MM.1S (cell line): Measurements from ENCODE around the gene CACNA1C.

Experiments
- DNase-seq: peaks from one replicate; pipeline ENCODE4 v3.0.0-alpha.2; 2015
- H2AFZ ChIP-seq: fragments of 300-600 bp; sonication (generic); 2 replicates; pipeline ENCODE4 v1.6.0; 2016; ENCODE audit warnings: antibody characterized with exemption, low read length
- H3F3A ChIP-seq: fragments of 300-600 bp; sonication (generic); 2 replicates; pipeline ENCODE4 v1.6.1; 2016; ENCODE audit warnings: mild to moderate bottlenecking, antibody characterized with exemption, low read length, moderate library complexity, mixed read lengths; ENCODE audit not compliant: insufficient read depth
- H3K27ac ChIP-seq: fragments of 300-600 bp; sonication (generic); 2 replicates; pipeline ENCODE4 v1.5.1; 2016; ENCODE audit warnings: mild to moderate bottlenecking, low read length
- H3K27me3 ChIP-seq: fragments of 300-600 bp; sonication (generic); replicated peaks from 2 replicates; pipeline ENCODE4 v1.6.0; 2016; ENCODE audit warnings: low read length; ENCODE audit not compliant: insufficient read depth
- H3K36me3 ChIP-seq: fragments of 300-600 bp; sonication (generic); replicated peaks from 2 replicates; pipeline ENCODE4 v1.6.1; 2016; ENCODE audit warnings: mild to moderate bottlenecking, low read length, mixed read lengths; ENCODE audit not compliant: insufficient read depth
- H3K4me1 ChIP-seq: fragments of 300-600 bp; sonication (generic); 2 replicates; pipeline ENCODE4 v1.6.1; 2016; ENCODE audit warnings: low read length, mixed read lengths
- H3K4me2 ChIP-seq: fragments of 300-600 bp; sonication (generic); 2 replicates; pipeline ENCODE4 v1.6.0; 2016; ENCODE audit warnings: low read depth, low read length
- H3K4me3 ChIP-seq: fragments of 300-600 bp; sonication (generic); 2 replicates; pipeline ENCODE4 v1.5.1; 2016; ENCODE audit warnings: low read length, mixed read lengths
- H3K79me2 ChIP-seq: fragments of 300-600 bp; sonication (generic); 2 replicates; pipeline ENCODE4 v1.6.1; 2016; ENCODE audit warnings: mixed run types, low read length, mixed read lengths
- H3K9ac ChIP-seq: fragments of 300-600 bp; sonication (generic); 2 replicates; pipeline ENCODE4 v1.6.1; 2016; ENCODE audit warnings: low read length, mixed read lengths
- H3K9me2 ChIP-seq: fragments of 300-600 bp; sonication (generic); replicated peaks from 2 replicates; pipeline ENCODE4 v1.6.1; 2016; ENCODE audit warnings: mild to moderate bottlenecking, low read length, mixed read lengths; ENCODE audit not compliant: insufficient read depth
- H3K9me3 ChIP-seq: fragments of 300-600 bp; sonication (generic); replicated peaks from 2 replicates; pipeline ENCODE4 v1.6.1; 2016; ENCODE audit warnings: mild to moderate bottlenecking, low read length, mixed read lengths; ENCODE audit not compliant: insufficient read depth
- H4K20me1 ChIP-seq: fragments of 300-600 bp; sonication (generic); 2 replicates; pipeline ENCODE4 v1.6.1; 2016; ENCODE audit warnings: mild to moderate bottlenecking, low read length, moderate library complexity, mixed read lengths; ENCODE audit not compliant: insufficient read depth
- CTCF ChIP-seq: fragments of 300-600 bp; sonication (generic); IDR thresholded peaks from 2 replicates; pipeline ENCODE4 v1.5.1; 2016; ENCODE audit warnings: antibody characterized with exemption, low read length, mixed read lengths
- EZH2 ChIP-seq: fragments of 300-600 bp; sonication (generic); optimal IDR thresholded peaks from 2 replicates; pipeline ENCODE3; 2017; ENCODE audit warnings: low read depth, mild to moderate bottlenecking, antibody characterized with exemption, low read length, mixed read lengths
- EZH2phosphoT487 ChIP-seq: fragments of 300-600 bp; sonication (generic); IDR thresholded peaks from 2 replicates; pipeline ENCODE4 v1.6.1; 2018; ENCODE audit warnings: antibody characterized with exemption, low read length

Gene CACNA1C

GRCh38 chr12:2393016-2393415, 340.2 kb downstream of the CACNA1C start:
- no peak overlapping the region for H3K27ac ChIP-seq
- no peaks in the 10 kb centered on the region for H3F3A ChIP-seq
- no peaks in the 10 kb centered on the region for H3K9me3 ChIP-seq
- H3K27me3 ChIP-seq, result no peaks in the 10 kb centered on the region
- no peak for TF ChIP-seq CTCF
- TF ChIP-seq EZH2, result no peak
- no peak for TF ChIP-seq EZH2phosphoT487
- H3K36me3 ChIP-seq, result no peaks in the 10 kb centered on the region
- H3K79me2 ChIP-seq, result no peaks in the 10 kb centered on the region
- H4K20me1 ChIP-seq, result no peaks in the 10 kb centered on the region
- H3K4me3 ChIP-seq, result no peak overlapping the region
- no peaks in the 10 kb centered on the region for H3K4me1 ChIP-seq
- no peak overlapping the region for H3K4me2 ChIP-seq
- DNase-seq, result no peak
- no peak overlapping the region for H3K9ac ChIP-seq
- no peak overlapping the region for H2AFZ ChIP-seq
- no peaks in the 10 kb centered on the region for H3K9me2 ChIP-seq

DNA sequence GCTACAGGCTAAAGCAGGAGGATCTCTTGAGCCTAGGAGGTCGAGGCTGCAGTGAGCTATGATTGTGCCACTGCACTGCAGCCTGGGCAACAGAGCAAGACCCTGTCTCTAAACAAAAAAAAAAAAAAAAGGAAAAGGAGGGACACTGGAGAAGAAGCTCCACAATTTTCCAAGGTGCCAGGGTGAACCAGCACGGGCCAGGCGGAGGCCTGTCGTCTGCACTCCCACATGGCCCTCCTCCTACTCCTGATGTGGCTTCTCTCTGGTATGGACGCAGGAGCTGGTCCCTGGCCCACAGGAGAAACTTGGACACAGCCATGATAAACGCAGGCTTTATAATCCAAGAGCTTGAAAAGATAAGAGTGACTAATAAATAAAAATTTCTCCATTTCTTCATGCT, 341.2 kb downstream of the CACNA1C start:
- Histone ChIP-seq H3K4me2 (no peak overlapping the region), H3K9me3 (no peaks in the 10 kb centered on the region), H3F3A (no peaks in the 10 kb centered on the region), H3K4me1 (no peaks in the 10 kb centered on the region), H3K27ac (no peak overlapping the region), H3K27me3 (no peaks in the 10 kb centered on the region), H4K20me1 (no peaks in the 10 kb centered on the region), H3K9me2 (no peaks in the 10 kb centered on the region), H3K79me2 (no peaks in the 10 kb centered on the region), H3K4me3 (no peak overlapping the region), H3K9ac (no peak overlapping the region), H3K36me3 (no peaks in the 10 kb centered on the region), H2AFZ (no peak overlapping the region)
- TF ChIP-seq CTCF (no peak), EZH2phosphoT487 (no peak), EZH2 (no peak)
- DNase-seq, result no peak

- Histone ChIP-seq H3K4me3 (no peak overlapping the region), H4K20me1 (no peaks in the 10 kb centered on the region), H3K4me1 (no peaks in the 10 kb centered on the region), H3K9me3 (no peaks in the 10 kb centered on the region), H3K27me3 (no peaks in the 10 kb centered on the region), H3K9me2 (no peaks in the 10 kb centered on the region), H3K79me2 (no peaks in the 10 kb centered on the region), H3K36me3 (no peaks in the 10 kb centered on the region), H3F3A (no peaks in the 10 kb centered on the region), H2AFZ (no peak overlapping the region), H3K27ac (no peak overlapping the region), H3K4me2 (no peak overlapping the region), H3K9ac (no peak overlapping the region)
- TF ChIP-seq EZH2phosphoT487, result no peak
- TF ChIP-seq CTCF, result peak; percentile 73
- no peak for TF ChIP-seq EZH2
- DNase-seq, result peak; percentile 26
Measured at GRCh38 chr12:2395354-2395977, 342.7 kb downstream of the CACNA1C start.
